IMR-90 (cell line): ENCODE measurements around the gene DUSP2. TPM values are rescaled to one million over a fixed set of nuclear protein-coding genes. Genes with fewer than 3 reads are reported as not detected.

Experiments used
- ATAC-seq: fragments of 200-7000 bp; cut with Tn5 transposase; 2 replicates; pipeline ENCODE4 v1.9.1; 2020; ENCODE audit warnings: low read depth, mild to moderate bottlenecking, moderate library complexity
- BruUV-seq: library from RNA; stranded (reverse); fragments of 400-500 nt; replicated peaks from 2 replicates; lab custom pipeline; 2021; lab: Mats Ljungman, UMichigan
- CTCF ChIA-PET: fragments of 300-600 bp; formaldehyde crosslinking; extraction: SDS; loops from one replicate; lab custom pipeline; 2021; ENCODE audit warnings: antibody characterized with exemption; lab: Yijun Ruan, JAX
- POLR2A ChIA-PET: fragments of 300-600 bp; sonication (Branson Sonifier 250); formaldehyde crosslinking; loops from one replicate; lab custom pipeline; 2022; ENCODE audit warnings: antibody characterized with exemption; ENCODE audit not compliant: unreplicated experiment; lab: Charles Lee
- DNase-seq: peaks from one replicate; pipeline ENCODE4 v3.0.0; 2013
- H2AFZ ChIP-seq: replicated peaks from 2 replicates; pipeline ENCODE3; 2013; ENCODE audit warnings: low read length, mild to moderate bottlenecking; ENCODE audit not compliant: poor library complexity
- H2AK5ac ChIP-seq: 2 replicates; pipeline ENCODE4 v1.6.1; 2013; ENCODE audit warnings: low read depth, low read length, inconsistent platforms
- H2AK9ac ChIP-seq: replicated peaks from 2 replicates; pipeline ENCODE3; 2013; ENCODE audit warnings: mild to moderate bottlenecking, low read depth, low read length, moderate library complexity; ENCODE audit not compliant: poor library complexity
- H2BK120ac ChIP-seq: 2 replicates; pipeline ENCODE4 v1.6.1; 2013; ENCODE audit warnings: low read depth, low read length, inconsistent platforms
- H2BK15ac ChIP-seq: 3 replicates; pipeline ENCODE4 v1.6.1; 2013; ENCODE audit warnings: low read depth, low read length, inconsistent platforms
- H2BK20ac ChIP-seq: 2 replicates; pipeline ENCODE4 v1.6.1; 2013; ENCODE audit warnings: low read depth, mild to moderate bottlenecking, inconsistent platforms, low read length, moderate library complexity
- H2BK5ac ChIP-seq: 2 replicates; pipeline ENCODE4 v1.6.1; 2013; ENCODE audit warnings: mild to moderate bottlenecking, low read depth, low read length, inconsistent platforms; ENCODE audit not compliant: poor library complexity, severe bottlenecking
- H3K14ac ChIP-seq: replicated peaks from 2 replicates; pipeline ENCODE4 v1.6.1; 2013; ENCODE audit warnings: low read depth, low read length, inconsistent platforms
- H3K18ac ChIP-seq: 2 replicates; pipeline ENCODE4 v1.6.1; 2013; ENCODE audit warnings: low read depth, low read length, control low read depth
- H3K23ac ChIP-seq: 2 replicates; pipeline ENCODE4 v1.6.1; 2013; ENCODE audit warnings: low read depth, low read length, inconsistent platforms
- H3K27ac ChIP-seq: 2 replicates; pipeline ENCODE4 v1.5.1; 2013; ENCODE audit warnings: mild to moderate bottlenecking, control low read depth, low read length; ENCODE audit not compliant: insufficient read depth
- H3K27me3 ChIP-seq: 2 replicates; pipeline ENCODE4 v1.6.1; 2013; ENCODE audit warnings: low read length; ENCODE audit not compliant: control insufficient read depth, insufficient read depth
- H3K36me3 ChIP-seq: 2 replicates; pipeline ENCODE4 v1.6.1; 2013; ENCODE audit warnings: low read length, mixed read lengths; ENCODE audit not compliant: control insufficient read depth, insufficient read depth
- H3K4ac ChIP-seq: 2 replicates; pipeline ENCODE4 v1.6.1; 2013; ENCODE audit warnings: low read depth, low read length, inconsistent platforms
- H3K4me1 ChIP-seq: 2 replicates; pipeline ENCODE4 v1.6.1; 2013; ENCODE audit warnings: low read length, mixed read lengths; ENCODE audit not compliant: control insufficient read depth, insufficient read depth
- H3K4me2 ChIP-seq: 2 replicates; pipeline ENCODE4 v1.6.1; 2013; ENCODE audit warnings: low read depth, mild to moderate bottlenecking, control low read depth, low read length, moderate library complexity
- H3K4me3 ChIP-seq: 2 replicates; pipeline ENCODE4 v1.5.1; 2013; ENCODE audit warnings: low read depth, mild to moderate bottlenecking, control low read depth, low read length, moderate library complexity; ENCODE audit not compliant: insufficient read depth
- H3K56ac ChIP-seq: 2 replicates; pipeline ENCODE4 v1.6.1; 2013; ENCODE audit warnings: low read length, inconsistent platforms; ENCODE audit not compliant: insufficient read depth; ENCODE audit errors: extremely low read depth
- H3K79me1 ChIP-seq, 2 experiments: 2 replicates each; pipeline ENCODE4 v1.6.1; 2013; ENCODE audit warnings: low read length in 2 of 2, inconsistent platforms in 1 of 2, low read depth in 1 of 2
- H3K9ac ChIP-seq: 2 replicates; pipeline ENCODE4 v1.6.1; 2013; ENCODE audit warnings: low read depth, low read length, control low read depth
- H3K9me1 ChIP-seq: 2 replicates; pipeline ENCODE4 v1.6.1; 2013; ENCODE audit warnings: low read length, inconsistent platforms; ENCODE audit not compliant: insufficient read depth
- H3K9me3 ChIP-seq: 2 replicates; pipeline ENCODE4 v1.6.1; 2013; ENCODE audit warnings: low read length; ENCODE audit not compliant: control insufficient read depth, insufficient read depth
- H4K20me1 ChIP-seq: 2 replicates; pipeline ENCODE4 v1.6.1; 2013; ENCODE audit warnings: low read length, inconsistent platforms; ENCODE audit not compliant: insufficient read depth
- H4K5ac ChIP-seq: 2 replicates; pipeline ENCODE4 v1.6.1; 2013; ENCODE audit warnings: mild to moderate bottlenecking, low read depth, low read length, control low read depth
- H4K8ac ChIP-seq, 2 experiments: 2 replicates each; pipeline ENCODE4 v1.6.1; 2013; ENCODE audit warnings: low read depth in 2 of 2, low read length in 2 of 2, control low read depth in 1 of 2, inconsistent platforms in 1 of 2
- H4K91ac ChIP-seq: 2 replicates; pipeline ENCODE4 v1.6.1; 2013; ENCODE audit warnings: low read depth, low read length, inconsistent platforms; ENCODE audit not compliant: insufficient read depth
- CEBPB ChIP-seq: IDR thresholded peaks from 2 replicates; pipeline ENCODE4 v1.6.1; 2012; ENCODE audit warnings: low read depth, low read length, improper control_type of control experiment
- CHD1 ChIP-seq: IDR thresholded peaks from 2 replicates; pipeline ENCODE4 v1.6.1; 2012; ENCODE audit warnings: low read depth, low read length, improper control_type of control experiment
- CTCF ChIP-seq: conservative IDR thresholded peaks from 2 replicates; pipeline ENCODE4 v1.5.1; 2012; ENCODE audit warnings: mild to moderate bottlenecking, low read depth, low read length, improper control_type of control experiment
- FOS ChIP-seq: fragments of 150-350 bp; IDR thresholded peaks from 2 replicates; pipeline ENCODE4 v1.6.1; 2016; ENCODE audit warnings: low read depth, low read length
- MAFK ChIP-seq: IDR thresholded peaks from 2 replicates; pipeline ENCODE4 v1.6.1; 2012; ENCODE audit warnings: low read depth, low read length, improper control_type of control experiment
- MAZ ChIP-seq: IDR thresholded peaks from 2 replicates; pipeline ENCODE4 v1.6.1; 2012; ENCODE audit warnings: low read depth, mild to moderate bottlenecking, low read length, improper control_type of control experiment, moderate library complexity, borderline replicate concordance
- RAD21 ChIP-seq: IDR thresholded peaks from 2 replicates; pipeline ENCODE4 v1.6.1; 2012; ENCODE audit warnings: low read length, improper control_type of control experiment
- RCOR1 ChIP-seq: IDR thresholded peaks from 2 replicates; pipeline ENCODE4 v1.6.1; 2012; ENCODE audit warnings: mild to moderate bottlenecking, low read length, improper control_type of control experiment; ENCODE audit not compliant: insufficient replicate concordance
- RFX5 ChIP-seq: IDR thresholded peaks from 2 replicates; pipeline ENCODE4 v1.8.0; 2012; ENCODE audit warnings: low read depth, mild to moderate bottlenecking, low read length, moderate library complexity
- WGBS, 2 experiments: methylation state at CpG; one replicate each; pipeline versions ENCODE4 v1.1.5 to v1.1.7; 2013; ENCODE audit warnings: missing lambda C conversion rate in 2 of 2; ENCODE audit not compliant: insufficient read length in 1 of 2; ENCODE audit errors: extremely low coverage in 2 of 2; 5-methylcytosine and 5-hydroxymethylcytosine counted together
- dilution Hi-C: fragments of 300-500 bp; cut with HindIII; formaldehyde crosslinking; loops from one replicate; pipeline ENCODE4 v1.14.3; 2018; ENCODE audit warnings: low sequenced_read_pairs; ENCODE audit not compliant: unreplicated experiment
- in situ Hi-C: fragments of 300-500 bp; cut with MboI; formaldehyde crosslinking; loops from 3 replicates; pipeline ENCODE4 v1.14.3; 2019; ENCODE audit warnings: low sequenced_read_pairs, inconsistent platforms, mixed read lengths
- intact Hi-C: fragments of 100-400 bp; cut with micrococcal nuclease; formaldehyde crosslinking; loops from 2 replicates; pipeline ENCODE4 v1.10.0; 2022
- polyA plus RNA-seq, 3 experiments: library from polyadenylated mRNA; depleted of rRNA; stranded (reverse); fragments of >200 nt; gene quantifications; 2 replicates each; pipeline ENCODE4 v1.2.3, GENCODE V29; 2012; ENCODE audit warnings: low replicate concordance in 1 of 3
- total RNA-seq: library from RNA; depleted of rRNA; stranded (reverse); fragments of >200 nt; gene quantifications from 2 replicates; pipeline ENCODE4 v1.2.3, GENCODE V29; 2012

The DUSP2 gene
- total and polyA plus RNA-seq, 2 of the 4 experiments (the other 2 are of a cell fraction): 1.8 to 3.8 TPM

- H3K9me1 ChIP-seq: no peaks in the 10 kb centered on the region
- no peak overlapping the region for H3K4me2 ChIP-seq
- no peak overlapping the region for H2BK120ac ChIP-seq
- no peak overlapping the region for H3K27ac ChIP-seq
- H3K56ac ChIP-seq: no peak overlapping the region
- peaks cover 5% of the 10 kb centered on the region; the same call in 1 of the 2 replicates for H3K4me1 ChIP-seq
- WGBS, 2 experiments: 92% methylated on average over 11 of the region's 14 CpGs; no CpG with 5 or more reads in 1 of the 2 experiments
- no peak overlapping the region for H2BK15ac ChIP-seq
- no peak overlapping the region for H4K8ac ChIP-seq
- H2AK9ac ChIP-seq: no peak overlapping the region
- no peaks in the 10 kb centered on the region for H3K79me1 ChIP-seq
- no peak overlapping the region for H3K9ac ChIP-seq
- H2AFZ ChIP-seq: no peak overlapping the region
- no peak for ATAC-seq
- H2AK5ac ChIP-seq: no peak overlapping the region
- in situ Hi-C loops: no loop called here
- H3K4ac ChIP-seq: no peak overlapping the region
- BruUV-seq: no TSS peak
- no peak overlapping the region for H4K91ac ChIP-seq
- POLR2A ChIA-PET: no interaction called here
- dilution Hi-C loops: no loop called here
- H2BK20ac ChIP-seq: no peak overlapping the region
- no peaks in the 10 kb centered on the region for H3K9me3 ChIP-seq
- no peak overlapping the region for H3K14ac ChIP-seq
- TF ChIP-seq MAFK: no peak
- TF ChIP-seq FOS: no peak
- TF ChIP-seq RAD21: no peak
- no peak for TF ChIP-seq RCOR1
- TF ChIP-seq CTCF: no peak
- no peak for TF ChIP-seq MAZ
- TF ChIP-seq CEBPB: no peak
- no peak for TF ChIP-seq RFX5
- no peak for TF ChIP-seq CHD1
- no peak overlapping the region for H2BK5ac ChIP-seq
- no peak for DNase-seq
- no peak overlapping the region for H3K23ac ChIP-seq
- no peak overlapping the region for H3K18ac ChIP-seq
- no peak overlapping the region for H3K4me3 ChIP-seq
- intact Hi-C loops: no loop called here
- no peak overlapping the region for H4K5ac ChIP-seq
- H3K36me3 ChIP-seq: no peaks in the 10 kb centered on the region
- CTCF ChIA-PET: no interaction called here
- H3K27me3 ChIP-seq: peaks cover 1% of the 10 kb centered on the region; the same call in 1 of the 2 replicates
- no peaks in the 10 kb centered on the region for H4K20me1 ChIP-seq
These were observed 5.8 kb upstream of the DUSP2 start for GRCh38 chr2:96150791-96151594.
